Muscle of back (tissue), 11 donors: ENCODE data around the gene KCNJ8. TPM values are rescaled to one million over a fixed set of nuclear protein-coding genes. Genes with fewer than 3 reads are reported as not detected.
"Not testable (repeated sequence)": the region's sequence is repeated elsewhere in the genome, so short reads cannot be mapped to it uniquely, and the experiment has no call there.

Experiments
- DNase-seq, 3 donors: peaks; one replicate each; pipeline versions ENCODE4 v3.0.0 to v3.0.0-alpha.2; 2013
- polyA plus RNA-seq, 10 donors: library from polyadenylated mRNA; unstranded; fragments of 120-200 nt; gene quantifications; one replicate each; pipeline ENCODE4 v1.2.1, GENCODE V29; 2013; ENCODE audit not compliant: insufficient read length in 10 of 10

The KCNJ8 gene
- polyA plus RNA-seq, 10 donors = 26.0 to 44.8 (median 32.3) TPM

DNA sequence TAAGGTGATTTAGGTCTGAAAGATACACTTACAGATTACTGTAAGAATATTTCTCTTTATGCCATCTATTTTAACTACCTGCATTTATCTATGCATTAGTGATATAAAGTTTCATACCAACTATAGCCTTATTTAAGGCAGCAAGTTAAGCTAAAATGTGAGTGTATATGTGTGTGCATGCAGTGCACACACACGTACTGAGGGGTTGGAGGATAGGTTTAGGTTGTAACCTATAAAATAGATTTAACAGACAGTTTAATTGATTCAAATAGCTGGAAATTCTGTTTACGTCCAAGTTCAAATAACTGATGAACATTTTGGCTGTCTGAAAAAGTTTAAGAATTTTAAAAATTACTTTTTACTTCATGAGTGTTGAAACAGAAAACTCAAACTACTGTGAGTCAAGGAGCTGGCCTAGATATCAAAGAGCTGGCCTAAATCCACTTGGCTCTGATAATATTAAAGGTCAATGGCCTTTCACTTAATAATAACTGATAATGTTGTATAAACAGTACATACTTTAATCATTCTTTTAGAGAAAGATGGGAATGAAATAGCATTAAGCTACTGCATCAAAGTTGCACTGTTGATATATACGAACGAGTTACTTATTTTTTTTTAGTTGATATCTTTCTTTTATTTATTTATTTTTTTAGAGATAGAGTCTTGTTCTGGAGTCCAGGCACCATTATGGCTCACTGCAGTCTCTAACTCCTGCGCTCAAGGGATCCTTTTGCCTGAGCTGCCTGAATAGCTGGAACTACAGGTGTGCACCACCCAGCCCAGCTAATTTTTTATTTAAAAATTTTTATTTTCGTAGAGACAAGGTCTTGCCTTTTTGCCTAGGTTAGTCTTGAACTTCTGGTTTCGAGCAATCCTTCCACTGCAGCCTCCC, 13.8 kb upstream of the KCNJ8 start:
- DNase-seq = no peak

DNA sequence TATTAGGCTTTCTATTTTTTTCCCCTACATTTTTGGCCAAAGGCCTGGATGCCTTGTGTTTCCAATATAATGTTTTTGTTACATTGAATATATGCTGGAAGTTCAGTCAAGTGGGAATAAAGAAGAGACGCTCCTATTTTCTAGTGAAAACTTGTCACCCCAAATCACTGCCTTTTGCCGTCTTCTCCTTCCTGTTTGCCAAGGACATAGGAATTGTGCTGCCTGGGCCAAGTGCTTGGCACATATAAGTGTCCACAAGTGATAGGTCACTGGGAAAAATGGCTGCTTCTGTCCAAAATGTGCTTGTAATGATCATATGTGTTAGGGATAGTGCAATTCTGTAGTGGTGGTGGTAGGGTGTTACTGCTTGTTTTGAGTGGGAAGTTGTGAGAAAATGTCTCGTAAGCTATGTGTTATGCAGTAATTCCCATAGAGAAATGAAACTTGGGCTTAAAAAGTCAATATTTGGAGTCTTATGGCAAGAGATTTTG, 11.6 kb upstream of the KCNJ8 start:
- peak; percentile 64 to 89 (median 66) for DNase-seq

DNA sequence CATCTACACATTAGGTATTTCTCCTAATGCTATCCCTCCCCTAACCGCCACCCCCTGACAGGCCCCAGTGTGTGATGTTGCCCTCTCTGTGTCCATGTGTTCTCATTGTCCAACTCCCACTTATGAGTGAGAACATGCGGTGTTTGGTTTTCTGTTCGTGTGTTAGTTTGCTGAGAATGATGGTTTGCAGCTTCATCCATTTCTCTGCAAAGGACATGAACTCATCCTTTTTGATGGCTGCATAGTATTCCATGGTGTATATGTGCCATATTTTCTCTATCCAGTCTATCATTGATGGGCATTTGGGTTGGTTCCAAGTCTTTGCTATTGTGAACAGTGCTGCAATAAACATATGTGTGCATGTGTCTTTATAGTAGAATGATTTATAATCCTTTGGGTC, 8.2 kb upstream of the KCNJ8 start:
- not testable (repeated sequence) for DNase-seq

DNA sequence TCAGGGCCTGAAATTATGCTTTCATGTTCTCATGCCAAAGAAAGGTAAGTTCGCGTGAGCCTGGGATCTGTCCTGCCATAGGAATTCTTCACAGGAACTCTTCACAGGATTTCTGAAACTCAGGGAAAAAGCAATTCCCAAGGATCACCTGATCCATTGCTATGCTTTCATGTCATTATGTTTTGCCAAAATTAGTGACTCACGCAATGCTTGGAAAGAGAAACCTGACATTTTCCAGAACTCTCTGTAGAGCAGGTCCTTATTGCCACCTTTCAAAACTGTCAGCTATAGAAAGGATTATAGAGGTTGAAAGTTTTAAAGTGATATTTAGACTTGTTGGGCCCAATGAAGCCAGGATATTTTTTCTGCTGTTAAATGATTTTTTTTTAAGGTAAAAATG, 6.3 kb upstream of the KCNJ8 start:
- DNase-seq = no peak

DNA sequence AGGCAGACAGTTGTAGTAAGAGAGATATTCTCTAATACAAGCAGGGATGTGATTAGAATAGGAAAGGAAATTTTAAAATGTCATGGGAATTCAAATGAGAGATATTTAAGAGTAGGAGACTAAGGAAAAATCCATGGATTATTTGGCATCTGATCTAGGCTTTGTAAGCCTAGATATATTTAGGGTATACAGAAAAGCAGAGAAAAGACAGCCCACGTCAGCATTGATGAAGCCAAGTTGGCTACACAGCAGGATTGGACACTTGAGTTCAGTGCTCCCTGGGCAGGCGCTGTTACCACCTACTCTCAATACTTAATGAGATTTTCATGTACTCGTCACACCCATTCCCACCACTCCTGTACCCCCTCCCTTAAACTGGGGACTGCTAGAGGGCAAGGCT, 1.7 kb upstream of the KCNJ8 start:
- peak in 2 of 3 donors; percentile 44 to 66 for DNase-seq

DNA sequence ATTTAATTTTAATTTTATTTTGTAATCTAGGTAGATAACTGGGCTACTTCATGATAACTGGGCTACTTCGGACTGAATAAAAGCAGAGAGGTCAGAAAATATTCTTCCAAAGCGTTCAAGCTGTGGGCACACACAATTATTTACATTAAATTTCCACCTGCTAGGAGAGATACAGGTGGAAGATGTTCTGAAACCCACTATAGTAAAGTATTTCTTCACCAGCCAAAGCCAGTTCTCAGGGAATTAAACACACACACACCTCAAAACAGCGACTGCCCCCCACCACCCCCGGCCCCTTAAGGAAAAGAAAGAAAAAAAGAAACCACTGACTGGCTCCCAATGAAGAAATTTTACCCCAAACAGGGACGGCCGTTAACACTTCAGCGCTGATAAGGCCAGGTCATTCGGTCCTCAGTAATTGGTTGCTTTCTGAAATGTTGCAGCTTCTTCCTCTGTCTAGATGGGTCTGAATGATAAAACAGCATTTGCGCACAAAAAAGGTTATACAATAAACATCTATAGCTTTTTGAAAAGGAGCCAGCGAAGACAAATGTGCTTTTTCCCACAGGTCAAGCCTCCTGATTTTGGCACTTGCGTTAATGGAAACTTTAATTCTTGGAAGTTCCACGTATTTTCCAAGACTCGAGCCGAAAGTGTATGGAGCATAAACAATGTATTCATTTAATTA, 771 bp upstream of the KCNJ8 start:
- DNase-seq = peak; percentile 71 to 89 (median 78)

DNA sequence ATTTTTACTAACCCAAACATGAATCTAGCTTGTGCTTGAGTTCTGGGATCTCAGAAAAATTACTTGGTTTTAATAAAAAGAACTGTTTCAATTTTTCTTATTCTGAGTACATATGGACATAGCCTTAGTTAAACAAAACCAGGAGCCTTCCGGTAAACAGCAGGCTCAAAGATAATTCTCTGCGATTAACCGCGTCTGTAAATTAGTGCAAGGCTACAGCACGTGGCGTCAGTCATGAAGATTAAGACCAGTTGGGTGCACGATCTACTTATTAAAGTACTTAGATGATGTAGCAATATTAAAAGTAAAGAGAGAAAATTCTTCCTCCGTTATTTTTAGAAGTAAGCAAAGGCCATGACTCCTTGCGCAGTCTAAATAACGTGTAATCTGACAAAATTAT, 700 bp downstream of the KCNJ8 start:
- DNase-seq = peak in 1 of 3 donors; percentile 60

DNA sequence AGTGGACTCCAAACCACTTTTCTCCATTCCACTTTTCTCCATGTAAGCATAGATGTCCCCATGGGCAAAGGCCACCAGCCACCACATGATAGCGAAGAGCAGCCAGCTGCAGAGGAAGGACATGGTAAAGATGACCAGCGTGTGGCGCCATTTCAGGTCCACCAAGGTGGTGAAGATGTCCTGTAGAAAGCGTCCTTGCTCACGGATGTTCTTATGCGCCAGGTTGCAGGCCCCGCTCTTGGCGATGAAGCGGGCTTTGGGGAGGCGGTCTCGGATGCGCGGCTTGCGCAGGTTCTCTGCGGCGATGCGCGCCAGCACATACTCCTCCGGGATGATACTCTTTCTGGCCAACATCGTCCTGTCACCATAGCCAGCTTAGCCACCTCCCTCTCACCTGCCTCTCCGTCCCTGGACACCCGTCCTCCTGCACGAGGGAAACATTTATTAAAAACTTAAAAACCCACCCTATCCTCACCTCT, 1.2 kb downstream of the KCNJ8 start:
- DNase-seq = peak in 2 of 3 donors; percentile 47 to 78

DNA sequence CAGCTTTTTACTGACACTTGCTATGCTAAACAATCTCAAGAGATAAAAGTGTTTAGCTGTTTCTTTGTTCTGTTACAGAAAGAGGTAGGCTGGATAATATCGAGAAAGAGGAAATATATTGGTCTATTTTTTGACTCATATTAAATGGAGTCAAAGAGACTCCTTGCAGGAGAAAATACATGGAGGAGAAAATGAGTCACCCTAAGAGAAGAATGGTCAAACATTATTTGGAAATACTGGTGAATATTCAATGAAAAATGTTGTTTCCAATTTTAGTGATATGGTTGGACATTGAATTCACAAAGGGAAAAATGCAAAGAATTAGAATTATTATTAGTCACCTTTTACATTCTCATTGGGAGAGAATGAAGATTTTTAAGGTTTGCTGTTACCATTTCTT, 3.2 kb downstream of the KCNJ8 start:
- DNase-seq = no peak

DNA sequence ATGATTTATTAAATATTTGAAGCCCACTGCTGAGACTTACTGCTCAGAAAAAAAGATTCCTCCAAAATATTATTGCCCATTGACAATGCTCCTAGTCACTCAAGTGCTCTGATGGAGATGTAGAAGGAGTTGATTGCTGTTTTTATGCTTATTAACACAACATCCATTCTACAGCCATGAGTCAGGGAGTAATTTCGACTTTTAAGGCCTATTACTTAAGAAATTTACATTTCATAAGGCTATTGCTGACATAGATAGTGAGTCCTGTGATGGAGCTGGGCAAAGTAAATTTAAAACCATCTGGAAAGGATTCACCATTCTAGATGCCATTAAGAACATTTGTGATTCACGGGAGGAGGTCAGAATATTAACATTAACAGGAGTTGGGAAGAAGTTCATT, 5.2 kb downstream of the KCNJ8 start:
- DNase-seq = no peak

DNA sequence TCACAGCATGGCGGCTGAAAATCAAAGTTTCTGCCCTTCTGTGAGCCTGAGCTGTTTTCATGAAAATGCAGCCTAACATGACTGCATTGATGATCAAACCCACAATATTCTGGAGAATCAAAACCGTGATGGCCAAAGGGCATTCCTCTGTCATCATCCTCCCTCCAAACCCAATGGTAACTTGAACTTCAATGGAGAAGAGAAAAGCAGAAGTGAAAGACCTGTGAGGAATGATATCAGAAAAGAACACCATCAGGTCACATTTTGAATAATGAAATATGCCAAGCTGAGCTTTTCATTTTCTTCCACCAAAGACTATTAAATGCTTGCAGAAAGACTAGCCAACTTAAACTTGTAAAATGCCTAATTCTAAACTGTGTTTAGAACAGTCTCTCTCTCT, 8.1 kb downstream of the KCNJ8 start:
- DNase-seq = no peak

DNA sequence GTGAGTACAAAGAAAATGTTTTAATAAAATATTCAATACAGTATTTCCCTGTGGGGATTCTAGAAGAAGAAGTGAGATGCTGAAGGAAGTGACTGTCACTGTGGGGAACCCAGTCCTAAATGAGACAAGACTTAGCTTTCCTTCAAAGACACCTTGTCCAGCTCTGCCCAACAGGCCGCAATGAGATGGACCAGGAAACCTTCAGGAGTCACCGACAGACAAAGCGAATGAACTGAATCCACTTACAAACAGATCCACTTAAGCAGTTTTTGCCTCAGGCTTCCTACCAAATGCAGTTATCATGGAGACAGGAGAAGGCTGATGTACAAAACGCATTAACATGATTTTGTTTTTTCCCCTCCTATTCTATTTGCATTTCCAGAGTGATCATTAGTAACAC, 9.6 kb downstream of the KCNJ8 start:
- DNase-seq = no peak

DNA sequence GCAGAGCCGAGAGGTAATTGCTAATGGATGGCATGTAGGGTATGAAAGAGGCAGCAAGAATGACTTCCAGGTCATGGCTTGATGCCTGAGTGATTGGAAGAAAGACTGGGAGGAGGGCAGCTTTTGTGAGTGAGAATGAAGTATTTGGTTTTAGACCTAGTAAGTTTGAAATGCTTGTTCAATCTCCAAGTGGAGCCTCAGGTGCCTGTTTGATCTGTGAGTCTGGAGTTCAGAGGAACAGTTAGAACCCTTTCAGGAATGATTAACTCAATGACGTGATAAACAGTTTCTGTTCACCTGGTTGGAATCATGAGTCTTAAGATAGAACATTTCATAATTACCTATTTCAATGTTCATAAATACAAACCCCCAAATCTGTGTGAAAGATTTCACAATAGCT, 10.4 kb downstream of the KCNJ8 start:
- DNase-seq = no peak

DNA sequence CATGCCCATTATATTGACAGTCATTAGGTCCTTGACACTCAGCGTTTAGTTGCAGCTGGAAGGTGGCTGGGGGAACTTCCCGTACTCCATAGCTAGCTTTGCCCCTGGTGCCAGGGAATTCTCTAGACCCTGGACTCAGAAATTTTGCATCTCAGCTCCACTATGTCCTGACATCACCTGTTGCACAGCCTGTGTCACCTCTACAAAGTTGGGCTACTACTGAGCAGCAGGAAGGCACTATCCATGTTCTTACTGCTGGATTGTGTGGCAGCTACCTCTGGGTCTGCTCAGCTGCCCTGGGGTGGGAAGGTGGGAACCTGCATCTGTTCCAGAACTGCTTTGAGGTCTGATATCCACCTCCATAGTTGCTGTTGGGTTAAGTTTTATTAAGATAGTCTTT, 11.0 kb downstream of the KCNJ8 start:
- DNase-seq = no peak

DNA sequence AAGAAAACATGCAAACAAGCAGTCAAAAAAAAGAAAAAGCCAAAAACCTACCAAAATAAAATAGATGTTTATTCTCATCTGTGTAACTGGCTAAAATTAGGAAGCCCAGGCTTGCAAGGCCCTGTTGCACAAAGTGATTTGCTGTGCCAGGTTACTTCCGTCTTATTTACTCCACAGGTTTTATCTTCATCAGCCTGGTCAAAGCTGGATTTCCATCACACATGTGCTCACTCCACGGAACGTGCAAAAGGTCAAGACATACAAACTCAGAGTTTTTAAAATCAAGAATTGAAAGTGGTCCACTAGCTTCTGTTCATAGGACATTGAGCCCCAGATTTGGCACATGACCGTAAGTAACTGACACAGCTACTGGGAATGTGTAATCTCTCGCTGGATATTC, 14.8 kb downstream of the KCNJ8 start:
- no peak for DNase-seq

DNA sequence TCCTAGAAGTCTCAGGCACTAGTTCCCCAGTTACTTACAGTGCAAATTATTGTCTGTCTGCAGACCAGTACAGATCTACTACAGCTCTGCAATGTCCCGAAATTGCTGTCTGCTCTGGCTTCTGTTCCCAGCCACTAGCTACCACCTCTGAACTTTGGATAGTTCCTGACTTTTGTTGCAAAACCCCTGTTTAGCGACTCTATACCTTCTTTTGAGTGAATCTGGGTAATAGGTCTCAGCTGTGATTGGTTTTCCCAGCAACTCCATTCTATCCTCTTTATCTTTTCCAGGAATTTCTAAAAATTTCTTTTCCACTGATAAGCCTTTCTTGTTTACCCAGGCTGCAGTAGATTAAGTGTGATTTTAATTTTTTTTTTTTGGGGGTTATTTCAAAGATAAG, 16.8 kb downstream of the KCNJ8 start:
- DNase-seq = no peak

DNA sequence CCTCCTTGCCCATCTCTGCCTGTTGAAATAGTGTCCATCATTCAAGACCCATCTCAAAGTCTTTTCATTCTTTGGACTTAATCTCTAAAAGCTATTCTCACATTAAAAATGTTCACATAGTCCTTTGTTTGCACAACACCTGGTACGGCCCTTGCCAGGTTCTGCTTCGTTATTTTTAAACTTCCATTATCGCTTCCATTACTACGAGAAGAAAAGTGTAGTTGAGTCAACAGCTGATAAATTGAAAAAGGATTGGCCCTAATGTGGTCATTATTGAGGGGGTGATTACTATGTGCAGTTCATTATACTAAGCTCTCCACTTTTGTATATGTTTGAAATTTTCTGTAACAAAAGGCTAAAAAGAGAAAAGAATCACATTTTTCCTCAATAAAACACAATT, 17.8 kb downstream of the KCNJ8 start:
- DNase-seq = no peak

DNA sequence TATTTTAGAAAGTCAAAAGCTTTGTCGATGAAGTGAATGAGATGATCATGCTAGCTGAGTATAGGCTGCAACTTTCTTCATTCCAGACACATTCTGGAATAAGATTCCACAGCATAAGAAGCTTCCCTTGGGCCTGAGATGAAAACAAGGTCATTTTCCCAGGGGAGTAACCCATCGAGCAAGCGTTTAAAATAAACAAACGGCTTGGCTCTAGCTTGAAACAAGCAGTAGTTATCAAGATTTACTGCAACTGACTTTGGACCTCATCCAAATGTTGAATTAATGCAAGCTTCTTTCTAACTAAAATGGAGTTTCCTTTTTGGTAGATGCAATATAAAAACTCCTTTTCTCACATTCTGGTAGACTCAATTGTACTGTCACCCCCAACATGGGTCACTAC, 23.0 kb downstream of the KCNJ8 start:
- peak; percentile 15 to 62 (median 20) for DNase-seq

DNA sequence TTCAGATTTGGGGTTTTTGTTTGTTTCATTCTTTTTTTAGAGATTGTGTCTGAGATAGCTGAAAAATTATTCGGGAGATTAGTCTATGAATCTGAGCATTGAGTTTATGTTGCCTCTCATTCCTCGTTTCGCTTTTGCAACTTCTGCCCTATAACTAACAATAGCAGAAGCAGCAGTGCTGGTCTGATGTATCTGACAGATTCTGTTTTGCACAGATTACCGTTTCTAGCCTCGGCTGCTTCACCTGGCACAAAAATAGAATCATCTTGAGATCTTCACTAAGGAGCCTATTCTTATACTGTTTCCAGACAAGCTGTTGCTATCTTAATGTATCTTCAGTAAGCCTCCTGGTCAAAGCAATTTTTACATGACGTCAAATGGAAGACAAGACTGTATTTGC, 29.2 kb downstream of the KCNJ8 start:
- no peak for DNase-seq

DNA sequence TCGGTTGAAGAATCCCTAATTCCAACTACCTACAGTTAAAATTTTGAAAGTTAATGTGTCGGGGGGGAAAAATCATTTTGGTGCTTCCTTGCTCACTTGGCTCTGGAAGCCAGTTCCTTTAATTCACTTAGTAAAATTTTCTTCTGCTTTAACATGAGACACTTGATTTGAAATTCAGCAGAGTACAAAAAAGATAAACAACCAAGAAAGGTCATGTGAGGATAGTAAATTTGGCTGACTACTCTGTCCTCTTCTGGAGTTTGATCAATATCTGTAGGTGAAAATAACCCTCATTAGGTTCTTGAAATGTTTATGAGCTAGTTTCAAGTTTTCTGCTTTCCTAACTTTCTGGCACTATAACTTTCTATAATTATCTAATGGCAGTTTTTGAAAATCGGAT, 43.4 kb downstream of the KCNJ8 start:
- DNase-seq = peak in 1 of 3 donors; percentile 12

DNA sequence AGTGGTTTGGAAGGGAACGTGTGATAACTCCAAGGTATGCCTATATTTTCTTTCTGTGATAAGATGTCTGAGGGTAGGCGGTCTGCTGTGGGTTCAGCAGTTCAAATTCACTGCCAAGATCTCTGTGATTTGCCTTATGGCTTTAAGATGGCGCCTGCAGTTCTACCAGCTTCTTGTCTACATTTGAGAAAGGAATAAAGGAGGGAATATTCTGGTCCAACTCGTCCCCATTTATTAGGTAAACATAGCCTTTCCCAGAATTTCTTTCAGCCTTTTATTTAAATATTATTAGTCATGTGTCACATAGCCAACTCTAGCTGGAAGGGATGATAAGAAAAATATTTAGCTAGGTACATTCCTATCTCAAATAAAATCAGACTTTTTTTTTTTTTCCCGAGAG, 48.8 kb downstream of the KCNJ8 start:
- no peak for DNase-seq

DNA sequence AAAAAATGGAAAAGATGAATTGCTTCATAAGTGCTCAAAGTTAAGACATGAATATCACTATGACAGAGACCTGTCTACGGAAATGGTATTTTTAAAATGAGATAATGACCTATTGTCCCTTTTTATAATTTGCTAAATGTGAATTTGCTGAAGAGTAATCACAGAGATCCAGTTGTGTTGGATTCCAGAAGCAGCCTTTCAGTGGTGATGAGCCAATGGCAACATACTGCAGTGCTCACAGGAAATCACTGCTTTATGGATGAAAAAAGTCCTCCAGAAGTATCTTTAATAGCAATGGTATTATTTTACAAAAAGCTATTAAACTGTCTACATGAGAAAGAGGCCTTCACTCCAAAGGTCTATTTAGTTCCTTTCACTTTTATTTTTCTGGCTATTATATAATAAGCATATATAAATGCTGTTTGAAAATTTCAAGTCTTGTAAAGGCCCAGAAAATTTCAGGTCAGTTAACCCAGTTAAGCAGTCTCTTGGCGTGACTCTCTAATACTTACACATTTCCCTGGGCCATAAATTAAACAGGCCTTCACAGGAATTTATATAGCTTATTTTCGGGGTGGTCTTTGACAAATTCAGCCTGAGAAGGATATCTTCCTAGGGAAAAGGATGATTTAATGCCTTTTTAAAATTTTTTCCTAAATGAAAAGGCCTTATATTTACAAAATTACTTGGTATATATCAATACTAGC, 55.4 kb downstream of the KCNJ8 start:
- DNase-seq = peak in 1 of 3 donors; percentile 30
